Thoracic aorta (tissue), 2 donors: ENCODE data around the gene WDR37. TPM values are rescaled to one million over a fixed set of nuclear protein-coding genes. Genes with fewer than 3 reads are reported as not detected.

Source experiments
- ATAC-seq: fragments of 150-250 bp; one replicate; pipeline ENCODE4 v1.8.0; 2017; ENCODE audit warnings: low read depth; ENCODE audit not compliant: insufficient number of reproducible peaks, low FRiP score
- DNase-seq: peaks from one replicate; pipeline ENCODE4 v3.0.0-alpha.2; 2020; ENCODE audit warnings: low spot score
- H3K27ac ChIP-seq, 2 donors: fragments of 200-600 bp; sonication (generic); 1 replicate in 1 of 2; 2 replicates in 1 of 2; pipeline ENCODE4 v1.5.1; 2016; ENCODE audit warnings: mild to moderate bottlenecking in 2 of 2, moderate library complexity in 2 of 2
- H3K27me3 ChIP-seq: fragments of 200-600 bp; sonication (generic); replicated peaks from 2 replicates; pipeline ENCODE4 v1.6.0; 2016; ENCODE audit warnings: mild to moderate bottlenecking; ENCODE audit not compliant: insufficient read depth
- H3K36me3 ChIP-seq: fragments of 200-600 bp; sonication (generic); one replicate; pipeline ENCODE4 v1.5.1; 2016
- H3K4me1 ChIP-seq, 2 donors: fragments of 200-600 bp; sonication (generic); 1 replicate in 1 of 2; 2 replicates in 1 of 2; pipeline versions ENCODE4 v1.5.1 to v1.6.0; 2016; ENCODE audit warnings: low read depth in 2 of 2, mild to moderate bottlenecking in 1 of 2; ENCODE audit not compliant: control insufficient read depth in 1 of 2
- H3K4me3 ChIP-seq: fragments of 200-600 bp; sonication (generic); 2 replicates; pipeline ENCODE4 v1.5.1; 2016; ENCODE audit warnings: mild to moderate bottlenecking
- H3K9me3 ChIP-seq: fragments of 200-600 bp; sonication (generic); 2 replicates; pipeline ENCODE4 v1.5.1; 2016
- CTCF ChIP-seq: fragments of 200-600 bp; sonication (generic); IDR thresholded peaks from one replicate; pipeline ENCODE4 v1.5.1; 2019; ENCODE audit warnings: antibody characterized with exemption
- total RNA-seq, 2 donors: library from RNA; depleted of rRNA; stranded (reverse); fragments of >200 nt; gene quantifications; one replicate each; pipeline versions ENCODE4 v1.1.0 to v1.2.3, GENCODE V29; 2016

The WDR37 gene
- total RNA-seq, 2 donors from 2014 or later: 18.3 to 24.6 TPM

DNA sequence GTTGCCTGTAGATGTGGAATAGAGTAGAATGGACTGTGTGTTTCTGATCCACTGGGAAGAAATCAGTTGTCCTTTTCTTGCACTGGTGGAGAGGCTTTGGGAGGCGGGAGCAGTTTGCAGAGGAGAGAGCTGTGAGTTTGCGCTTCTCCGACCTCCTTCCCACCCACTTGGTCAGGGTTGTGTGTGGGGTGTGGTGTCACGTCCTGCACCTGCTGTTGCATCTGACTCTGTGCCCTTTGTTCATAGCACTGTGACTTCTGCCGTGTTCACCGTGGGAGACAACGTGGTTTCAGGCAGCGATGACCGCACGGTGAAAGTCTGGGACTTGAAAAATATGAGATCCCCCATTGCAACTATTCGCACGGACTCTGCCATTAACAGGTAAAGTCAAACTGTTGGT is 67.8 kb downstream of the WDR37 start:
- peaks cover 42% of the 10 kb centered on the region for H3K36me3 ChIP-seq

GRCh38 chr10:1124796-1125195 is 68.6 kb downstream of the WDR37 start:
- H3K9me3 ChIP-seq: no peaks in the 10 kb centered on the region
- DNase-seq (no peak), ATAC-seq (no peak)
- no peaks in the 10 kb centered on the region for H3K27me3 ChIP-seq
- H3K4me1 ChIP-seq: no peaks in the 10 kb centered on the region
- no peak overlapping the region for H3K4me3 ChIP-seq
- peaks cover 43% of the 10 kb centered on the region for H3K36me3 ChIP-seq
- TF ChIP-seq CTCF: no peak
- no peak overlapping the region for H3K27ac ChIP-seq

More for the DNA sequence above, 67.8 kb downstream of the WDR37 start:
- Histone ChIP-seq H3K27ac (no peak overlapping the region), H3K9me3 (no peaks in the 10 kb centered on the region), H3K4me1 (no peaks in the 10 kb centered on the region), H3K27me3 (no peaks in the 10 kb centered on the region), H3K4me3 (no peak overlapping the region)
- DNase-seq (no peak), ATAC-seq (no peak)
- TF ChIP-seq CTCF: no peak

DNA sequence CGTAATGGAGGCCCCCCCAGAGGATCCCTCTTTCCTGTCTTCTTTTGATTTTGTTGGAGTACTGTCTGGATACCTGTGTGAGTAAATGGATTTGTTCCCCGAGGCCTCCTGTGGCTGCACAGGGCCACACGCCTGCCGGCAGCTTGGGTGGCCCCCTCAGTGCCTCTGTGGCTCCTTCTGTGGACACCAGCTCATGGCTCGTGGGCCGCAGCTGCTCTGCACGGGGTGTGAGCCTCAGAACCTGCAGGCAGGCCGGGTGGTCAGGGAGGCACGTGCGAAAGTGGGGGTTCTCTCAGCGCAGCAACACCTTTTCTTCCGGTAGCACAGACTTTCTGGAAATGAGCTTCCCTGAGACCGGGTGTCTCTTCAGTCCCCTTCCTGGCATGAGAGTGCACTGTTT is 70.3 kb downstream of the WDR37 start:
- no peaks in the 10 kb centered on the region for H3K27me3 ChIP-seq
- DNase-seq (no peak), ATAC-seq (no peak)
- no peak overlapping the region for H3K27ac ChIP-seq
- H3K9me3 ChIP-seq: no peaks in the 10 kb centered on the region
- no peak for TF ChIP-seq CTCF
- H3K4me1 ChIP-seq: no peaks in the 10 kb centered on the region
- peaks cover 54% of the 10 kb centered on the region for H3K36me3 ChIP-seq
- H3K4me3 ChIP-seq: no peak overlapping the region

DNA sequence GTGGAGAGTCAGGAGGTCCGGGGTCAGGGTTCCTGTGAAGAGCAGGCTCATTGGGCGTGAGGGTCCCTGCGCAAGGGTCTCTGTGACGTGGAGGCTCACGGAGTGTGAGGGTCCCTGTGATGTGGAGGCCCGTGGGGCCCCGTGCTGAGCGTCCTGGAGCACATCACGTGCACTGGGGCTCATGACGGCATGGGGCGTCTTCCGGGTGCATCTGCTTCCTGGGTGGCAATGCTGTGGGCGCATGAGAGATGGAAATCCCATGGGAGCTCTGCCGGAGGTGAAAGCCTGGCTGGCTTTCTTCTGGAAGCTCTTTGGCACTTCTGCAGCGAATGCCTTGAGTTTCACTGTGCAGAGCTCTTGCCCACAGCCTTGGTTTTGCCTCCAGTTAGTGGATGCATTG is 71.4 kb downstream of the WDR37 start:
- Histone ChIP-seq H3K4me1 (no peaks in the 10 kb centered on the region), H3K27ac (no peak overlapping the region), H3K9me3 (no peaks in the 10 kb centered on the region), H3K4me3 (no peak overlapping the region), H3K36me3 (peaks cover 52% of the 10 kb centered on the region), H3K27me3 (no peaks in the 10 kb centered on the region)
- TF ChIP-seq CTCF: no peak
- DNase-seq (no peak), ATAC-seq (no peak)

DNA sequence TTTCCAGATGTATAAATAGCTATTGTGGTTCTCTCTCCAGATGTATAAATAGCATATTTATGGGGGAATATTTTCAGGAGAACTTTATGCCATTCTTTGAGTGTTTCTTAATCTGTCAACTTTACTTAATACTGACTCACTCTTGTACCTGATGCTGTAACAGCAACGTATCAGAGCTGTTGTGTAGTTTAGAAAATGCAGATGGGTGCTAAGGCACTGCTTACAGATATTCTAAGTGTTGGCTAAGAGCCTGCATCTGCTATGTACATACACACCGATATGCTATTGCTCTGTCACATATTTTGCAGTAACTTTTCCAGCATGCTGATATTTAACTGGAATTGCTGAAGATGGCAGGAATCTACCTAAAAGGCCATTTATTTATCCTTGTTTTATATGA is 71.9 kb downstream of the WDR37 start:
- no peak for ATAC-seq
- Histone ChIP-seq H3K27me3 (no peaks in the 10 kb centered on the region), H3K9me3 (no peaks in the 10 kb centered on the region), H3K27ac (no peak overlapping the region), H3K4me1 (no peaks in the 10 kb centered on the region), H3K36me3 (peaks cover 52% of the 10 kb centered on the region), H3K4me3 (no peak overlapping the region)
- no peak for TF ChIP-seq CTCF
- no peak for DNase-seq
